Activated T-cell treated with anti-CD3 and anti-CD28 coated beads for 4 hours (primary cell): Measurements from ENCODE around the gene SUN2.

Source experiments
- DNase-seq: peaks from one replicate; pipeline ENCODE4 v3.0.0-alpha.2; 2020

SUN2 gene

DNA sequence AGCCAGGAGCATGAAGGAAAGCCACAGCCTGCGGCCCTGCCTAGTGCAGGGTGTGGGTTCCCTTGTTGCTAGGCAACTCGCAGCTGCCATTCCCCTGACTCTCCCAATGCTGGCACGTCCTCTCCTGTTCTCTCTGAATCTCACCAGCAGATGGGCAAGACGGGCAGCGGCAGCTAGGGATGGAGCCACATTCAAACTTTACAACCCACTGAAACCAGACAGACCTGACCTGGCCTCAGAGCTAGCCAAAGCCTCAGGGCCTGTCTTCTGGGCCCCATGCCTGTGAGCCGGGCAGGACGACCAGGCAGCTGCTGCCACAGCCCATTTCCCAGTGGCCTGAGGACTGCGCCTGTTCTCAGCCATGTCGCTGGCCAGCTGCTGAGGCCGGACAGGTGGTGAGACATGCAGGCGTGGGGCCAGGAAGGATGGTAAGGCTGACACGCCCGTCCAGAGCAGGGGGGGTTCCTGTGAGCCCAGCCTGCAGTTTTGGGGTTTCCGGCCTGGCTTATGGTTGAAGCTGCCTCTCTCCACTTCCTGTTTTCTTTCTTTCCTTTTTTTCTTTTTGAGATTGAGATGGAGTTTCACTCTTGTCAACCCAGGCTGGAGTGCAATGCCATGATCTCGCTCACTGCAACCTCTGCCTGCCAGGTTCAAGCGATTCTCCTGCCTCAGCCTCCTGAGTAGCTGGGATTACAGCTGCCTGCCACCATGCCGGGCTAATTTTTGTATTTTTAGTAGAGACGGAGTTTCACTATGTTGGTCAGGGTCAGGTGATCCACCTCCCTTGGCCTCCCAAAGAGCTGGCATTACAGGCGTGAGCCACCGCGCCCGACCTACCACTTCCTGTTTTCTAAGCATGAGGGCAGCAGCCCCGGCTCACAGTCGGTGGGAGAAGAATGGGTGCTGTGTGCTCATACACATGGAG, 4.1 kb downstream of the SUN2 start:
- no peak for DNase-seq

DNA sequence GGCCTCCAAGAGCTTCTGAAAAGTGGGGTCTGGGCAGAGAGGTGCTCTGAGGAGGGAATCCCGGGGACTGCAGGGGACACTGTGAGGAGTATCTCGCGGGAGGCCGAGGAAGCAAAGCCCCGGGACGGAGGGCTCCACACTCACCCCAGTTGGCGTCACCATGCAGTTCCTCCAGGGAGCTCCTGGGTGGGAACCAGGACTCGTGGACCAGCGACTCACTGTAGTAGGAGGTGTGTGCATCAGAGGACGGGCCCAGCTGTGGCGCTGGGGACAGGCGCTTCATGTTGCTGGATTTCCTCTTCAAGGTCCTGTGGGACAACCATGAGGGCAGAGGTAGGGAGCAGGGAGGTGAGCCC, 4.8 kb downstream of the SUN2 start:
- DNase-seq: no peak

DNA sequence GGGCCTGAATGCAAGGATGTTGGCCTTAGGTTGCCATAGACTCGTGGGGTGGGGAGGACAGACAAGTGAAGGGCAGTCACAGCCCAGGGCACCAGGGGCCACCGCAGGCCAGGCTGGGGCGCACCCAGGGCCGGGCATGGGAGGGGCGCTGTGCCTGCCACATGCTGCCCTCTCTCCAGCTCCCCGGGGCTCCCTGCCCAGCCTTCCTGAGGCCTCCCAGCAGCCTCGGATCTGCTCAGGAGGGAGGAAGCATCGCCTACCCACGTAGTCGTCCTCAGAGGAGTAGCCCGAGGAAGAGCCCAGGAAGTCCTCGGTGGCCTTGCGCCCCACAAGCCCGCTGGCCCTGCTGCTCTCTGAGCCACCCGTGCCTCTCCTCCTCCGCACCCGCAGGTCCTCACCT, 5.2 kb downstream of the SUN2 start:
- no peak for DNase-seq

DNA sequence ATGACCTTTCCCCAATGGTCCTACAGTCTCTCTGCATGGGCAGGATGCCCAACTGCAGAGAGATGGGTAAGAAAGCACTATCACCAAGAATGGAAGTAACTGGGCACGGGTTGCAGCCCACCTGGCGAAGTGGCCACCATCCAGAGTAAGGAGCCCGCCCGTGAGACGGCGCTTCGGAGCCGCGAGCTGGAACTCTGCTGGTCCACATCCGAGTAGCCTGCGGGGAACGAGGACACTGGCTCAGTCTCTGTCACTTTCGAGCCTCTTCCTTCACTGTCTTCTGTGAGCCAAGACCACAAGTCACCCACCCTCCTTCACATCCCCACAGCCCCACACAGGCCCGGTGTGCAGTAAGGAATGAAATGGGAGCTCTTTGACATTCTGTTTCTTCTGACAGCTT, 5.7 kb downstream of the SUN2 start:
- DNase-seq: no peak

DNA sequence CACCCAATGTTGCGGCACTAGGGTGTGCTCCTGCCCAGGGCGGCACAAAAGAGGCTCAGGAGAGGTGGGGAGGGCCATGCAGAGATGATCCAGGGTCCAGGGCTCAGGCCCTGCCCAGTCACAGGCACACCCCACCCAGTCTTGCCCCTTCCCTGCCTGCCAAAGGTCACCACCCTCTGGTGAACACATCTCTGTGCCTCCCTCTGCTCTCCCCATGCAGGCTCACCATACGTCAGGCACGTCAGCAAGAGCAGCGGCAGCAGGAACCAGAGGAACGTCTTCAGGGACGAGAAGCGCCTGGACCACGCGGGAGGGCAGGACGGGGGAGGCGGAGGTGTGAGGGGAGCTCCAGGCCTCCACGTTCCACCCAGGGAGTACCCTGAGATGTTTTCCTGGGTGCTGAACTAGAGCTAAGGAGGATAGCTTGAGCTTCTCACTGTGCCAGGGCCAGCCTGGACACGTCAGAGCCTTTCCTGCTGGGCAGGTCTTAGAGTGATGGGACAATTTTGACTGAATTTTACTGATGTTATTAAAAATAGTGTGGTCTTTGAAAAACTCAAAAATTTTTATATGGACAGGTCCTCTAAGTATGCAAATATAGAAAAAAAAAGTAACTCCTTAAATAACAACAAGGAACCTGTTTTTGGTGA, 7.2 kb downstream of the SUN2 start:
- no peak for DNase-seq

- no peak for DNase-seq
Observed at GRCh38 chr22:38745676-38746460, 9.9 kb downstream of the SUN2 start.

DNA sequence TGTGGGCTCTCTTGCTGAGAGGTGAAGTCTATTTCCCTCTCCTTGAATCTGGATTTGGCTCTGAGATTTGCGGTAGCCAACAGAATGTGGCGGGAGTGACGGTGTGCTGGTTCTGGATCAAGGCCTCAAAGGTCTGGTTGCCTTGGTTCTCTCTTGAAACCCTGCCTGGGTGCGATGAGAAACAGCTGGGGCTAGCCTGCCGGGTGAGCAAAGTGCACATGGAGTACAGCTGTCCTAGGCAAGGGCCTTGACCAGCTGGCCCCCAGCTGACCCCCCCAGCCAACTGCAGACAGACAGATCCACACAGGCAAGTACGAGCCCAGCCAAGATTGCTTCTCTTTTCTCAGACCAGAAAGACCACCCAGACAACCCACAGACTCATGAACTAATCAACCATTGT, 10.8 kb downstream of the SUN2 start:
- DNase-seq: no peak

DNA sequence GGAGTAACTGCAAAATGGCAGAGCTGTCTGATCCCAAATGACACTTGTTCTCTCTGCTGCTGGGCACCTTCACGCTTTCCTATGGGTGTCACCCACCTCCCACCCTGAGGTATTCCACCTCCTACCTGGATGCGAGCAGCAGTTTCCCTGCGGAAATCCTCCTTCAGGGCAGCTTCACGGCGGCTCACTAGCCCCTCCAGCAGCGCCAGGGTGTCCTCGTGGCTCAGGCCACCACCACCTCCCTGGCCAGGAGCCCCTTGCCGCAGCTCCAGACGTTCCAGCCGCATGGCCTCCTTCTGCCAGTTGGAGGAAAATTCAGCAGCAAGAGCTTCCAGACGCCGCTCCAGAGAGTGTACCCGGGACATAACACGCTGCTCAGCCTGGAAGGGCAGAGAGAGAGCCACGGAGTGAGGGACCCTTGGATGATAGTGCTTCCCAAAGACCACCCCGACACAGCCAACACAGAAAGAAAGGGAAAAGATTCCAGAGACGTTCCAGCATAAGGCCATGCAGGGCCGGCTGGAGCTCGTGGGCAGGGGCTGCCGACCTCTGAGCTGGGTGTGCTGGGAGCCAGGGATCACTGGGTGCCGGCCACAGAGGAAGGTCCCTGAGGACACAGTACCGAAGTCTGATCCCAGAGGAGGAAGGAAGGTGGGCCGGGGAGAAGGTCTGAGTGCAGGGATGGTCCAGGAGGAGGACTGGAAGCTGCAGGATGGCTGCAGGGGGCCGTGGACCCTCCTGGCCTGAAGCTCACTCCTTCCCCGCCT, 13.4 kb downstream of the SUN2 start:
- DNase-seq: no peak

- DNase-seq: no peak
Observed at GRCh38 chr22:38741576-38741975, 14.2 kb downstream of the SUN2 start.

- no peak for DNase-seq
Observed at GRCh38 chr22:38741166-38741565, 14.6 kb downstream of the SUN2 start.

DNA sequence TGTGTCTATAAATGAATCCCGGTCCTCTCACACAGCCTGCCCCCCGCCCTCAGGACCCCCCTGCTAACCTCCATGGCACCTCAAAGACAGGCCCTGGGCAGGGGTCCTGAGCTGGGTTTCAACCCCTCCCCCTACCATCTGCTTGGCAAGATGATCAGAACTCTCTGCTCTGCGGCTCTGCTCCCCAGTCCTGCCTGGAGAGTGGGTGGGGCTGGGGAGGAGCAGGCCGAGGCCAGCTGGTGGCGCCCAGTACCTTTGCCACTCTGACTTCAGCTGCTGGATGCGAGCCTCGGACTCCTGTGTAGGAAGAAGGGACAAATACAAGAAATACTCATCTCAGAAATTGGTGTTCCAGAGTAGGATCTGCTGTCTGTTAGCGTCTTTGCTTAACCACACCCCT, 15.0 kb downstream of the SUN2 start:
- no peak for DNase-seq

- DNase-seq: no peak
Observed at GRCh38 chr22:38740116-38740723, 15.6 kb downstream of the SUN2 start.

GRCh38 chr22:38739300-38740055, 16.3 kb downstream of the SUN2 start:
- DNase-seq: no peak

GRCh38 chr22:38738475-38739070, 17.2 kb downstream of the SUN2 start:
- no peak for DNase-seq

GRCh38 chr22:38737302-38738060, 18.3 kb downstream of the SUN2 start:
- no peak for DNase-seq

DNA sequence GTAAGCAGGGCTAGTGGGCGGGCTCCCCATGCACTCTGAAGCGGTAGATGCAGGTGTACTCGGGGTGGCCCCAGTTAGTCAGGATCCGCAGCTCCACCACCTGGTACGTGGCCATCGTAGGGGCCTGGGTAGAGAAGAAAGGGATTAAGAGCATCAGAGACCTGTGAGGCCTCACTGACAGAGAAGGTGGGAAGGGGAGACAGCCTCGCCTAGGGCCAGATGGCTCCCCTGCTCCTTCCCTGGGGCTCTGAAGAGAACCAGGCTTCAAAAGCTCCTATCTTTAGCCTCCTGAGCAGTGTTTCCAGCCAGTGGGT, 19.6 kb downstream of the SUN2 start:
- DNase-seq: no peak

DNA sequence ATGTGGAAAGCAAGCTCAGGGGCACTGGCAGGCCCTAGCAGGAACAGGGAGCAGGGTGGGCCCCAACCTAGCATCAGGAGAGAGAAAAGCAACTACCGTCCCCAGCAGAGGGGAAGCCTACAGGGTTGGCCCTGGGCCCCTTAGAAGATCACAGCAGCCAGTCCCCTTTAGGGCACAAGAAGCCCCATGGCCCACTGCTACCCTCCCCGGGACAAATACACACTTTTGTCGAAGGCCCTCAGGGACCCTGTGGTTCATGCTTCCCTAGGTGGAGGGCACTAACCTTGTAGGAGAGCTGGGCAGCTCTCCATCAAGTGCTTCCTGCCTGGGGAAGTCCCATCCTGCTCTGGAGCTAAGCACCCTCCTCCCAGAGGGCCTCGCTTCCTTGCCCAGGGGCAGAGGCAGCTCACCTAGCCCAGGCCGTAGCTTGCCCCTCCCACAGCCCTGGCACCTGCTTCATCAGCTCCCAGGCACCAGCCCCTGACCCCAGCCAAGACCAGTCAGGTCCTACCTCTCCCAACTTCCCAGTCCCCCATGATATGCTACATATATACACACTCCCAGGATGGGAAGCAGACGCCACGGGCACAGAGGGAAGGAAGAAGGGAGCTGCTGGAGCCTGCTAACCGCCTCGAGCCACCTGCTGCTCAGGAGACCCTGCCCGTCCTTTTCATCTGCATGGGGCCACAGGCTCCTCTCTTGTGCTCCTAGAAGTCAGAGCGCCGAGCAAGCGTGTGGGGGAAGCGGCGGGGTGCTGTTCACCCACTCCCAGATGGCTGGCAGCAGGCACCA, 20.1 kb downstream of the SUN2 start:
- no peak for DNase-seq

DNA sequence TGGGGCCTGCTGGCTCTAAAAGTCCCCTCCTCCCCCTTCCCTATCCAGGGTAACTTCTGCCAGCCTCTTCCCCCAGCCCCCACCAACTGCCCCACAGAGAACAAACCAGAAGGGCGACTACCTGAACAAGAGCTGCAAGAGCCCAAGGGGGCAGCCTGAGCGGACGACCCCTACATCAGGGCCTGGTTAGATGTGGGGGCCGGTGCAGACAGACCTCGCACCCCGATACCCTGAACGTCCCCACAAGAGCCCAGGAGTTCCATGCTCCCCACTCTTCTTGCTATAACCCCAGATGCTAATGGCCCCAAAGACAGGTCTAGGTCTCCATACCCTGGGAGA, 20.7 kb downstream of the SUN2 start:
- DNase-seq: no peak

DNA sequence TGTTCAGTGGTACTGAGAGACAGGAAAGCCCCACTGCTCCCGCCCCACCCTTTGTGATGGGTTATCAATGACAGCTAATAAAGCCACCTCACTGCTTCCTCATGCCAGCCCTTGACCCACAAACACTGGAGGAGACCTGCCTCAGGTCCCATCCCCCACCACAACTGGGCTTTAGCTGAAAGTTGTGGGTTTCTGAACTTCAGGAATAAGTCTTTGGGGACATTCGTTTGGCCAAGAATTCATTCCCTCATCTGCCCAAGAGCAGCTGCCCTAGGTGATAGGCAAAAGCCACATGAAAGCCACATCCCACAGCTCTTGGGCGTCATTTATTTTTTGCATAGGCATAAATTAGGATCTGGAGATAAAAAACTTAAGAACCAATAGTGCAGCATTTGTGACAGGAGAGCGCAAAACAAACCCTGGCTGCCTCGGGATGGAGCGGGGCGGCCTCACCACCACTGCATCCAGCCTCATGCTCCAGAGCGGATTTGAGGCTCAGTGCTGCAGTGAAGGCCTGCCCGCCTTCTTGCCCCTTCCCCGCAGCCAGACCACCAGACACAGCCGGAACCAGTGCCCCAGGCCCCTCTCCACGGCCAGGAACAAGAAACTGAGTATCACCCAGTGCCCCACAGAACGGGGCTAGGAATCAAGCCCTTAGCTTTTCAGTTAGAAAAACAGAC, 21.2 kb downstream of the SUN2 start:
- no peak for DNase-seq
